Uterus (tissue), 2 donors: Measurements from ENCODE around the gene PPP4R1.

ENCODE experiments used
- CTCF ChIP-seq, 4 experiments: fragments of 200-600 bp in 2 of 4; fragments of 450-650 bp in 2 of 4; sonication (generic) in 2 of 4; IDR thresholded peaks; one replicate each; pipeline ENCODE4 v1.5.1; 2016 to 2019; ENCODE audit warnings: antibody characterized with exemption in 4 of 4, mild to moderate bottlenecking in 2 of 4, moderate library complexity in 1 of 4
- POLR2A ChIP-seq, 2 donors: fragments of 450-650 bp; IDR thresholded peaks; one replicate each; pipeline ENCODE4 v1.6.1; 2016; ENCODE audit warnings: antibody characterized with exemption in 2 of 2, mild to moderate bottlenecking in 1 of 2, moderate library complexity in 1 of 2

DNA sequence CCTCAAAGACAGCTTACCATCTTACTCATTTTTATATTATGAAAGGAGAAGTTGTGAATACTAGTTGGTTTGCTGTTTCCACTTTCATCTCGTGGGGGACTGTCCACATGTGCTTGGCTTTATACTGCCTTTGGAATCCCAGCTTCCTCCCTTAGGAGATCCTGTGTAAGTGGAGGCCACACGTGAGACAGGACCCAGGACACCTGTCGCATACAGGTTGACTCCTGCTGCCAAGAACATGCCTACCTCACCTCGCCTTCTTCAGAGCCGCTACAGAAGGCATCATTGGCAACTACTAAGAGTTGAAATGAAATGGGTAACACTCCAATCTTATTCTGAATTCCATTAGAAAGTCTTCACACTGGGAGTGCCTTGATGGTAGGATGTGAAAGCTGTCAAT lies 69.3 kb downstream of the PPP4R1 start:
- no peak for TF ChIP-seq CTCF (IDR thresholded peaks at IDR 0.05)
- TF ChIP-seq POLR2A (IDR thresholded peaks at IDR 0.05), result no peak
